Vagina (tissue), 2 donors: ENCODE measurements around the gene SRPX. TPM values are rescaled to one million over a fixed set of nuclear protein-coding genes. Genes with fewer than 3 reads are reported as not detected.

ENCODE experiments used
- DNase-seq, 2 donors: peaks; one replicate each; pipeline ENCODE4 v3.0.0-alpha.2; 2017; ENCODE audit errors: extremely low spot score in 2 of 2
- H3K27ac ChIP-seq: fragments of 200-600 bp; sonication (generic); one replicate; pipeline ENCODE4 v1.5.1; 2019
- H3K27me3 ChIP-seq: fragments of 200-600 bp; sonication (generic); one replicate; pipeline ENCODE4 v1.5.1; 2019
- H3K36me3 ChIP-seq, 2 donors: fragments of 200-600 bp; sonication (generic); one replicate each; pipeline ENCODE4 v1.5.1; 2017 to 2019
- H3K4me1 ChIP-seq: fragments of 200-600 bp; sonication (generic); one replicate; pipeline ENCODE4 v1.5.1; 2019
- H3K4me3 ChIP-seq, 2 donors: fragments of 200-600 bp; sonication (generic); 1 replicate in 1 of 2; 2 replicates in 1 of 2; pipeline ENCODE4 v1.5.1; 2016 to 2019
- H3K9me3 ChIP-seq: fragments of 200-600 bp; sonication (generic); one replicate; pipeline ENCODE4 v1.5.1; 2019
- CTCF ChIP-seq, 3 experiments: fragments of 450-650 bp in 2 of 3; fragments of 200-600 bp in 1 of 3; sonication (generic) in 1 of 3; IDR thresholded peaks; one replicate each; pipeline ENCODE4 v1.5.1; 2017 to 2019; ENCODE audit warnings: antibody characterized with exemption in 3 of 3, mild to moderate bottlenecking in 2 of 3, moderate library complexity in 2 of 3
- POLR2A ChIP-seq, 2 donors: fragments of 450-650 bp; IDR thresholded peaks; one replicate each; pipeline ENCODE4 v1.6.1; 2017; ENCODE audit warnings: antibody characterized with exemption in 2 of 2, mild to moderate bottlenecking in 2 of 2, moderate library complexity in 2 of 2
- POLR2AphosphoS5 ChIP-seq, 2 donors: sonication (generic); formaldehyde crosslinking; IDR thresholded peaks; one replicate each; pipeline ENCODE4 v1.9.0; 2017; ENCODE audit warnings: antibody characterized with exemption in 2 of 2, mild to moderate bottlenecking in 2 of 2, low read depth in 1 of 2; ENCODE audit not compliant: insufficient read depth in 1 of 2
- intact Hi-C: fragments of 100-400 bp; cut with DNase I; formaldehyde crosslinking; loops from one replicate; pipeline ENCODE4 v1.15.1; 2023
- total RNA-seq: library from RNA; depleted of rRNA; stranded (reverse); fragments of >200 nt; gene quantifications from one replicate; pipeline ENCODE4 v1.2.3, GENCODE V29; 2016

The SRPX gene
- total RNA-seq, 1 donor from 2014 or later, result 118 TPM

GRCh38 chrX:38221391-38221929 lies 789 bp upstream of the SRPX start:
- Histone ChIP-seq H3K4me3 (peak overlapping the region; percentile 40 to 53), H3K36me3 (no peaks in the 10 kb centered on the region), H3K9me3 (no peaks in the 10 kb centered on the region), H3K27ac (no peak overlapping the region), H3K27me3 (no peaks in the 10 kb centered on the region), H3K4me1 (no peaks in the 10 kb centered on the region)
- TF ChIP-seq POLR2AphosphoS5 (IDR thresholded peaks at IDR 0.05; ENCODE audit: insufficient read depth in 1 of 2, low read depth in 1 of 2), result no peak
- TF ChIP-seq POLR2A (IDR thresholded peaks at IDR 0.05), result no peak
- TF ChIP-seq CTCF (IDR thresholded peaks at IDR 0.05), result no peak
- DNase-seq, result no peak
- intact Hi-C loops, result loop anchor here (5.0 kb wide), 1 partner anchor 374 kb away; the partner anchor contains the start of gene DYNLT3

GRCh38 chrX:38220024-38220414 lies 652 bp downstream of the SRPX start:
- H3K36me3 ChIP-seq, result no peaks in the 10 kb centered on the region
- H3K27ac ChIP-seq, result no peak overlapping the region
- no peaks in the 10 kb centered on the region for H3K9me3 ChIP-seq
- DNase-seq, result no peak
- no peaks in the 10 kb centered on the region for H3K27me3 ChIP-seq
- H3K4me3 ChIP-seq, result peak overlapping the region; percentile 40 to 53
- TF ChIP-seq CTCF (IDR thresholded peaks at IDR 0.05) (no peak), POLR2AphosphoS5 (IDR thresholded peaks at IDR 0.05; ENCODE audit: insufficient read depth in 1 of 2, low read depth in 1 of 2) (peak in 1 of 2 donors; percentile 15), POLR2A (IDR thresholded peaks at IDR 0.05) (no peak)
- intact Hi-C loops, result loop anchor here (5.0 kb wide), 1 partner anchor 373 kb away; the partner anchor contains the start of gene DYNLT3
- H3K4me1 ChIP-seq, result no peaks in the 10 kb centered on the region

GRCh38 chrX:38216642-38217041 lies 4.0 kb downstream of the SRPX start:
- no peak for DNase-seq
- no peak overlapping the region for H3K4me3 ChIP-seq
- H3K9me3 ChIP-seq, result no peaks in the 10 kb centered on the region
- H3K27me3 ChIP-seq, result no peaks in the 10 kb centered on the region
- TF ChIP-seq POLR2A (IDR thresholded peaks at IDR 0.05), result no peak
- TF ChIP-seq POLR2AphosphoS5 (IDR thresholded peaks at IDR 0.05; ENCODE audit: insufficient read depth in 1 of 2, low read depth in 1 of 2), result no peak
- no peak for TF ChIP-seq CTCF (IDR thresholded peaks at IDR 0.05)
- no peaks in the 10 kb centered on the region for H3K36me3 ChIP-seq
- intact Hi-C loops, result no loop called here
- no peaks in the 10 kb centered on the region for H3K4me1 ChIP-seq
- no peak overlapping the region for H3K27ac ChIP-seq

- no peaks in the 10 kb centered on the region for H3K36me3 ChIP-seq
- H3K4me3 ChIP-seq, result no peak overlapping the region
- no peak for DNase-seq
- H3K9me3 ChIP-seq, result no peaks in the 10 kb centered on the region
- no peak overlapping the region for H3K27ac ChIP-seq
- TF ChIP-seq POLR2AphosphoS5 (IDR thresholded peaks at IDR 0.05; ENCODE audit: insufficient read depth in 1 of 2, low read depth in 1 of 2), result no peak
- no peak for TF ChIP-seq CTCF (IDR thresholded peaks at IDR 0.05)
- TF ChIP-seq POLR2A (IDR thresholded peaks at IDR 0.05), result no peak
- no peaks in the 10 kb centered on the region for H3K4me1 ChIP-seq
- H3K27me3 ChIP-seq, result no peaks in the 10 kb centered on the region
- intact Hi-C loops, result no loop called here
These were observed 5.8 kb downstream of the SRPX start for GRCh38 chrX:38214551-38215531.
